Ovary (tissue), 9 donors: ENCODE data around the gene OTOP2. TPM values are rescaled to one million over a fixed set of nuclear protein-coding genes. Genes with fewer than 3 reads are reported as not detected.

ENCODE experiments used
- DNase-seq, 5 donors: peaks; one replicate each; pipeline ENCODE4 v3.0.0-alpha.2; 2019 to 2020
- H3K27ac ChIP-seq, 2 donors: fragments of 200-600 bp; one replicate each; pipeline versions ENCODE4 v1.5.1 to v1.8.0; 2019 to 2022
- H3K27me3 ChIP-seq: fragments of 200-600 bp; one replicate; pipeline ENCODE4 v1.8.0; 2022
- H3K36me3 ChIP-seq: fragments of 200-600 bp; sonication (generic); one replicate; pipeline ENCODE4 v1.5.1; 2019
- H3K4me1 ChIP-seq: one replicate; pipeline ENCODE4 v1.8.1; 2013; ENCODE audit warnings: mild to moderate bottlenecking, moderate library complexity; ENCODE audit not compliant: insufficient read depth
- H3K4me3 ChIP-seq: fragments of 200-600 bp; sonication (generic); one replicate; pipeline ENCODE4 v1.5.1; 2017
- H3K9me3 ChIP-seq, 2 donors: fragments of 200-600 bp in 1 of 2; sonication (generic) in 1 of 2; one replicate each; pipeline versions ENCODE4 v1.5.1 to v1.8.1; 2013 to 2019; ENCODE audit warnings: mild to moderate bottlenecking in 1 of 2, moderate library complexity in 1 of 2
- CTCF ChIP-seq, 3 donors: fragments of 450-650 bp in 2 of 3; fragments of 200-600 bp in 1 of 3; IDR thresholded peaks; one replicate each; pipeline versions ENCODE4 v1.5.1 to v1.8.0; 2016 to 2022; ENCODE audit warnings: antibody characterized with exemption in 3 of 3, mild to moderate bottlenecking in 1 of 3
- EP300 ChIP-seq: sonication (generic); formaldehyde crosslinking; IDR thresholded peaks from one replicate; pipeline ENCODE4 v1.6.1; 2017; ENCODE audit warnings: antibody characterized with exemption
- POLR2A ChIP-seq: fragments of 450-650 bp; IDR thresholded peaks from one replicate; pipeline ENCODE4 v1.6.1; 2017; ENCODE audit warnings: antibody characterized with exemption, mild to moderate bottlenecking, moderate library complexity
- WGBS, 3 donors: extraction: QIAGEN DNeasy Blood & Tissue Kit in 1 of 3; methylation state at CpG; one replicate each; pipeline versions ENCODE4 v1.1.5 to v1.1.7; 2013 to 2017; 5-methylcytosine and 5-hydroxymethylcytosine counted together
- intact Hi-C, 4 donors: fragments of 100-400 bp; cut with DNase I; formaldehyde crosslinking; loops; one replicate each; pipeline versions ENCODE4 v1.11.0 to v1.15.1; 2022 to 2023
- polyA plus RNA-seq, 2 donors: library from polyadenylated mRNA; stranded (reverse); fragments of 200-250 nt in 1 of 2; fragments of 350-450 nt in 1 of 2; fragmentation: Illumina TruSeq in 1 of 2; extraction: RNeasy Lipid Tissue Mini Kit (QIAGEN cat#74804) in 1 of 2; gene quantifications; one replicate each; pipeline ENCODE4 v1.2.3, GENCODE V29; 2013 to 2014
- total RNA-seq, 7 donors: library from RNA; depleted of rRNA in 2 of 7; stranded (reverse); fragments of >200 nt in 2 of 7; fragmentation: NEBNext Ultra II Directional in 3 of 7; extraction: Animal tissue kit (Norgen Biotek cat#: 25700) in 3 of 7; gene quantifications; one replicate each; pipeline versions ENCODE4 v1.1.0 to v1.2.4, GENCODE V29; 2016 to 2023
- donor health status: DM: no; HTN: no; CAD: no; lungs with moderate emphysema.
- donor health status: DM: no; HTN: no; CAD: no.
- donor health status: Bipolar disorder and iron deficiency.
- donor health status: DM: yes; HTN: yes; CAD: no.
- donor health status: DM: no; HTN: no; CAD: no.
- donor health status: DM: yes; HTN: yes; CAD: no.

OTOP2 gene
- total and polyA plus RNA-seq, 9 donors, result not detected

GRCh38 chr17:74977802-74978201 lies 53.7 kb downstream of the OTOP2 start:
- Histone ChIP-seq H3K27ac (no peak overlapping the region), H3K27me3 (no peaks in the 10 kb centered on the region), H3K4me3 (no peak overlapping the region), H3K9me3 (no peaks in the 10 kb centered on the region), H3K36me3 (no peaks in the 10 kb centered on the region), H3K4me1 (peaks cover 4% of the 10 kb centered on the region)
- intact Hi-C loops, result no loop called here
- WGBS, 3 donors, result 83 to 87% (median 83%) methylated on average over 3 of the region's 3 CpGs
- no peak for DNase-seq
- TF ChIP-seq POLR2A (no peak), EP300 (no peak), CTCF (IDR thresholded peaks at IDR 0.05) (no peak)

- WGBS, 3 donors, result 68 to 74% (median 72%) methylated on average over 3 of the region's 3 CpGs
- TF ChIP-seq CTCF (IDR thresholded peaks at IDR 0.05) (no peak), EP300 (no peak), POLR2A (no peak)
- Histone ChIP-seq H3K9me3 (no peaks in the 10 kb centered on the region), H3K27me3 (no peaks in the 10 kb centered on the region), H3K36me3 (no peaks in the 10 kb centered on the region), H3K4me3 (no peak overlapping the region), H3K4me1 (peaks cover 4% of the 10 kb centered on the region), H3K27ac (no peak overlapping the region)
- DNase-seq, result no peak
- intact Hi-C loops, result no loop called here
Observed at GRCh38 chr17:74978240-74978639, 54.2 kb downstream of the OTOP2 start.

- Histone ChIP-seq H3K27me3 (no peaks in the 10 kb centered on the region), H3K4me3 (no peak overlapping the region), H3K9me3 (no peaks in the 10 kb centered on the region), H3K27ac (no peak overlapping the region), H3K4me1 (peaks cover 4% of the 10 kb centered on the region), H3K36me3 (no peaks in the 10 kb centered on the region)
- WGBS, 3 donors, result 72 to 78% (median 77%) methylated on average over 17 of the region's 17 CpGs
- intact Hi-C loops, result loop anchor here in 1 of 4 donors (10.0 kb wide), 1 partner anchor 55 kb away; no protein-coding TSS in a partner anchor
- TF ChIP-seq CTCF (IDR thresholded peaks at IDR 0.05) (no peak), EP300 (no peak), POLR2A (no peak)
- DNase-seq, result no peak
Observed at GRCh38 chr17:74979408-74980146, 55.5 kb downstream of the OTOP2 start.

- TF ChIP-seq CTCF (IDR thresholded peaks at IDR 0.05) (no peak), POLR2A (no peak), EP300 (no peak)
- no peak for DNase-seq
- H3K4me3 ChIP-seq, result peak overlapping the region; percentile 53
- peaks cover 4% of the 10 kb centered on the region for H3K4me1 ChIP-seq
- peak overlapping the region in 1 of 2 donors; percentile 67 for H3K27ac ChIP-seq
- no peaks in the 10 kb centered on the region for H3K27me3 ChIP-seq
- no peaks in the 10 kb centered on the region for H3K9me3 ChIP-seq
- intact Hi-C loops, result loop anchor here in 1 of 4 donors (10.0 kb wide), 1 partner anchor 53 kb away; no protein-coding TSS in a partner anchor
- no peaks in the 10 kb centered on the region for H3K36me3 ChIP-seq
- WGBS, 3 donors, result 35 to 48% (median 40%) methylated on average over 16 of the region's 16 CpGs
Observed at GRCh38 chr17:74981318-74981978, 57.4 kb downstream of the OTOP2 start.
